Stomach smooth muscle (tissue), 2 donors: Measurements from ENCODE around the gene SCN3B.
"Not testable (repeated sequence)": the region's sequence is repeated elsewhere in the genome, so short reads cannot be mapped to it uniquely, and the experiment has no call there.

Experiments used
- H3K27ac ChIP-seq: one replicate; pipeline ENCODE4 v1.7.0; 2013; ENCODE audit warnings: mild to moderate bottlenecking, low read length, inconsistent platforms
- H3K27me3 ChIP-seq, 2 donors: one replicate each; pipeline ENCODE4 v1.7.0; 2013; ENCODE audit warnings: low read length in 2 of 2; ENCODE audit not compliant: insufficient read depth in 2 of 2, control insufficient read depth in 1 of 2
- H3K36me3 ChIP-seq, 2 donors: one replicate each; pipeline ENCODE4 v1.7.0; 2013; ENCODE audit warnings: low read length in 2 of 2; ENCODE audit not compliant: control insufficient read depth in 2 of 2, insufficient read depth in 2 of 2
- H3K4me1 ChIP-seq: one replicate; pipeline ENCODE4 v1.7.0; 2013; ENCODE audit warnings: low read length; ENCODE audit not compliant: control insufficient read depth, insufficient read depth
- H3K4me3 ChIP-seq, 2 donors: one replicate each; pipeline ENCODE4 v1.7.0; 2013; ENCODE audit warnings: low read length in 2 of 2
- H3K9ac ChIP-seq, 2 donors: one replicate each; pipeline ENCODE4 v1.7.0; 2013; ENCODE audit warnings: low read length in 2 of 2, mild to moderate bottlenecking in 1 of 2
- H3K9me3 ChIP-seq, 2 donors: one replicate each; pipeline ENCODE4 v1.7.0; 2013; ENCODE audit warnings: low read length in 2 of 2; ENCODE audit not compliant: control insufficient read depth in 2 of 2
- donor health status: healthy.
- donor health status: Pancreatic carcinoma.

SCN3B gene

DNA sequence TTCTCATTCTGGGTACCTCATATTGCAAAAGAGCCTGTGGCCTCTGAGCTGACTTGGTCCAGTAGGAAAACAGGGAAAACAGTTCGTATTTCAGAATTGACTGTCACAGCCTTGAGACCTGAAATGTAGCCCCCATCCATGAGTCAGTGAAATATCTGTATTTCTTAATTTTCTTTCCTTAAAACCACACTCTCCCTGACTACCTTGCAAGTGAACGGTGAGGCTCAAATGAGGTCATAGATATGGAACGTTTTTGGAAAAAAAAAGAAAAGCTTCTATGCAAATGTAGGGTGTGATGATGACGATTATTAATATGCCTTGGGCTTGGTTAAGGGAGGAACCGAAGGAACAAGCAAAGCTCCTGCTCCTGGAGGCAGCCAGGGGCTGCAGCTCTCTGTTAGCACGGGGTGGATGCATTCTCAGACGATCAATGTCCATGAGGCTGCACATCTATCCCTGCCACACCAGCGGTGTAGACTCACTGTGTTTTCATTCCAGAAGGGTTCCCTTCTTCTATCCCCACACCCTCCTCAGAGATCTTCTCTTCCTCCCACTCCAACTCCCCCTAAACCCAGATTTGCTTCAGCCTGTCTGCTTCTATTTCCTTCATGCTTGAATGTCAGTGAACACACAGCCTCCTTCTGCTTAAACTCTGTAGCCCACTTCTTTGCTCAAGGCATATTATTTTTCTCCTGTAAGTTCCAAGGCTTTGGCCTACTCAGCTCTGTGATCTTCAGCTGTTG lies 29.2 kb upstream of the SCN3B start:
- H3K36me3 ChIP-seq: no peaks in the 10 kb centered on the region
- no peaks in the 10 kb centered on the region for H3K9me3 ChIP-seq
- no peak overlapping the region for H3K4me3 ChIP-seq
- no peak overlapping the region for H3K9ac ChIP-seq
- no peaks in the 10 kb centered on the region for H3K4me1 ChIP-seq
- no peaks in the 10 kb centered on the region for H3K27me3 ChIP-seq
- no peak overlapping the region for H3K27ac ChIP-seq

DNA sequence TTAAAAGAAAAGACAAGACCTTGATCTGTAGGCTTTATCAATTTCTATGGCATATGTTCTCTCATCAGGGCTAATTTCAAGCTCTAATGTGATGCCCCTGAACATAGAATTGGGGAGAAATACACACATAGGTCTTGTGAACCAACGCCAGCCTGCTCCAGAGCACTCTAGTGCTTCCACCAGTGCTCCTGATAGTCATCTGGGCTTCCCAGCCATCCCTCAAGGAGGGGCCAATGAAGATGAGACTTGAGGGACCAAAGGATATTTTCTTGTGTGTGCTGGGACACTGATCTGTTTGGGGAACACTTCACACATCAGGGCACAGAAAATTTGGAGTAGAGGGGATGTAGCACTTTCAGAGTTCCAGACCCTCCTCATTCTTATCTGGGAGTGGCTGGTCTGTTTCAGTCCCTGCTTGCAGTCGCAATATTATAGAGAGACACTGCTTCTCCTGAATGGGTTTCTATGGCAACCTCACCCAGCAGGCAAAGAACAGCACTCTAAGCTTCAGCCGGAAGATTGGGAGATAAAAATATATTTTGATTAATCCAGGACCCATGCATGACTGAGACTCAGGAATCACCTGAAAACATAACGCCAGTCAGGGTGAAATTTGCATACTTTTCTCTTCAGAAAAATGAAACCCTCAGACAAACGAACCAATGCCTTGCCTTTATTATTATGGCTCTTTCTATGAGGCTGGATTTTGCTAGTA lies 28.4 kb upstream of the SCN3B start:
- no peaks in the 10 kb centered on the region for H3K9me3 ChIP-seq
- no peaks in the 10 kb centered on the region for H3K4me1 ChIP-seq
- H3K36me3 ChIP-seq: no peaks in the 10 kb centered on the region
- no peaks in the 10 kb centered on the region for H3K27me3 ChIP-seq
- H3K9ac ChIP-seq: no peak overlapping the region
- no peak overlapping the region for H3K27ac ChIP-seq
- no peak overlapping the region for H3K4me3 ChIP-seq

DNA sequence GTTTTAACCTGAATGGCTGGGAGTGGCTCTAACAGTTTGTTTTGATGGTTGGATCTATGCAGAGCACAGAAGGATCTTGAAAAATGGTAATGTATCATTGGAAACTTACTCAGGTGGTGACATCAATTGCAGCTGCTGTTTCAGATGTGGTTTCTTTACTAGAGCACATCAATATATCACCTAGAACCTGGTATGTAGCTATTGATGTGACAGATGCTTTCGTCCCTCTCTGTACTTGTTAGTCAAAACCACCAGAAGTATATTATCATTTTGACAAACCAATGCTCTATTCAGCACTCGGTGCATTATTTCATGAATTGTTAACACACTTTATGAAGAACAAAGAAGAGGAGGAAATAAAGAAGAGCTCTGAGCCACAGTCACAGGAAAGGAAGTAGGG lies 26.6 kb upstream of the SCN3B start:
- no peak overlapping the region for H3K9ac ChIP-seq
- no peak overlapping the region for H3K4me3 ChIP-seq
- no peaks in the 10 kb centered on the region for H3K9me3 ChIP-seq
- H3K27me3 ChIP-seq: no peaks in the 10 kb centered on the region
- H3K36me3 ChIP-seq: no peaks in the 10 kb centered on the region
- no peaks in the 10 kb centered on the region for H3K4me1 ChIP-seq
- no peak overlapping the region for H3K27ac ChIP-seq

DNA sequence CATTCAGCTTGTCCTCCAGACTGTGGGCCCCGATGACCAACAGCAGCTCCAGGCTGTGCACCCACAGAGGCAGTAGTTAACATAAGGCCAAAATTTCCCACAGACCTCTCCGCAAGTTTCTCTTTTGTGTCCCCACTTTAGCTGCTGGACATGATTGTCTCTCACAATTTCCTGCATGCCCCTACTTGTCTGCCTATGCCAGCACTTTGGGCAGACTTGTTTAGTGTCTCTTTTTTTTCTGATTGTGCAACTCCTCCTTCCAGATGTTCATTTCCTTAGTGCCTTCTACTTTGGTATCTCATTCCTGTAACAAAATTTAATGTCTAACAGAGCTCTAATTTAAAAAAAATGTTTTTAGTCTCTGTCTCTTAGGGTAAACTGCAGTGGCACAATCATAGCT lies 23.8 kb upstream of the SCN3B start:
- H3K4me3 ChIP-seq: no peak overlapping the region
- H3K9ac ChIP-seq: no peak overlapping the region
- H3K27ac ChIP-seq: no peak overlapping the region
- H3K4me1 ChIP-seq: no peaks in the 10 kb centered on the region
- no peaks in the 10 kb centered on the region for H3K36me3 ChIP-seq
- H3K9me3 ChIP-seq: no peaks in the 10 kb centered on the region
- no peaks in the 10 kb centered on the region for H3K27me3 ChIP-seq

- H3K36me3 ChIP-seq: no peaks in the 10 kb centered on the region
- no peak overlapping the region for H3K9ac ChIP-seq
- H3K27me3 ChIP-seq: no peaks in the 10 kb centered on the region
- no peak overlapping the region for H3K27ac ChIP-seq
- no peaks in the 10 kb centered on the region for H3K4me1 ChIP-seq
- H3K4me3 ChIP-seq: no peak overlapping the region
- H3K9me3 ChIP-seq: no peaks in the 10 kb centered on the region
Measured at GRCh38 chr11:123677510-123677909, 23.1 kb upstream of the SCN3B start.

DNA sequence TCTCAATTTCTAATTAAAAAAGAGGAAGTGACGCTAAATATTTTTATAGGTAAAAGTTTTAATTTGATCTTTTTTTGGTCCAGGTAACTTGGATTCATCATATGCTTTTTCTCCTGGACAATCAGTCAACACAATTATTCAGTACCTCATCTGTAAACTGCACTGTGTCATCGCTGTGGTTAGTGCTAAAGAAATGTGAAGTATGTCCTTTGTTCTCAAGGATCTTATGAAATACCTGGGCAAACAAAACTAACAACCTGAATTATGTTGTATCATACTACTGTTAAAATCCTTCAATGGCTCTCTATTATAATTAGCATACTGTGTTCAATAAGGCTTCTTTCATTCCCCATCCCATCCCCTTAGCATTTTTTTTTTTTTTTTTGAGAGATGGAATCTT lies 19.9 kb upstream of the SCN3B start:
- Histone ChIP-seq H3K27ac (no peak overlapping the region), H3K4me1 (no peaks in the 10 kb centered on the region), H3K27me3 (no peaks in the 10 kb centered on the region), H3K9me3 (no peaks in the 10 kb centered on the region), H3K4me3 (no peak overlapping the region), H3K36me3 (no peaks in the 10 kb centered on the region), H3K9ac (no peak overlapping the region)

DNA sequence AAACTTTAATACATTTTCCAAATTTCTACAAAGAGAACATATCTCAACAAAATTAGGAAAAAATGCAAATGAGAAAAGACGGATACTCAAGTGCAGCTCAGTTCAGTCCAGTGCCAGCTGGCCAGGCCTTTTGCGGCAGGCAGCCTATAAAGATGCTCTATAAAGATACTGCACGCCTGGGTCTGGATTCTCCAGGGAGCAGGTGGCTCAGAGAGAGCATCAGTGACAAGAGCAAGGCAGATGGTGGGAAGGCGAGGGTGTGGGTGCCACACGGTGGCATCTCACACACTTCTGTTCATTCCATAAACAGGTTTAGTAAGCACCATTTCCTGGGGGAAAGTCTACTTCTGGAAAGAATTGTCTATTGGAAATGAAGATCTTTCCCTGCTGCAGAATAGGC lies 18.1 kb upstream of the SCN3B start:
- no peak overlapping the region for H3K27ac ChIP-seq
- no peaks in the 10 kb centered on the region for H3K27me3 ChIP-seq
- H3K36me3 ChIP-seq: no peaks in the 10 kb centered on the region
- H3K4me3 ChIP-seq: no peak overlapping the region
- H3K4me1 ChIP-seq: no peaks in the 10 kb centered on the region
- H3K9ac ChIP-seq: no peak overlapping the region
- no peaks in the 10 kb centered on the region for H3K9me3 ChIP-seq

DNA sequence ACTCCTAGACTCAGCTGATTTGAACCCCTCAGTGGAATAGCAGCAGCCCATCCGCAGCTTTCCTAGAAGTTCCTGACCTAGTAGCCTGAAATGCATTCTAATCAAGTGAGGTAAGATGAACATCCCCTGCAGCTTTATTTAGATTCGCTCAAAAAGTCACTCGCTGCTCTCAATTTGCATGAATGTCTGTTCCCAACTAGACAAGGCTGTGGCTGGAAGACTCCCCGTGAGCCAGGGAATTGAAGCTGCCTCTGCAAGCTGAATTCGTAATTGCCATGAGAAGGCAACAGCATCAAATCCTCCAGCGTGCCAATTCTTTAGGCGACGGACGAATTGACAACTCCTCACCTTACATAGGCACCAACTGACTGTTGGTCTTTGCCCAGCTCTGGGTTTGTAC lies 17.1 kb upstream of the SCN3B start:
- H3K4me1 ChIP-seq: no peaks in the 10 kb centered on the region
- no peak overlapping the region for H3K27ac ChIP-seq
- no peaks in the 10 kb centered on the region for H3K36me3 ChIP-seq
- no peaks in the 10 kb centered on the region for H3K9me3 ChIP-seq
- H3K27me3 ChIP-seq: no peaks in the 10 kb centered on the region
- H3K9ac ChIP-seq: no peak overlapping the region
- no peak overlapping the region for H3K4me3 ChIP-seq

DNA sequence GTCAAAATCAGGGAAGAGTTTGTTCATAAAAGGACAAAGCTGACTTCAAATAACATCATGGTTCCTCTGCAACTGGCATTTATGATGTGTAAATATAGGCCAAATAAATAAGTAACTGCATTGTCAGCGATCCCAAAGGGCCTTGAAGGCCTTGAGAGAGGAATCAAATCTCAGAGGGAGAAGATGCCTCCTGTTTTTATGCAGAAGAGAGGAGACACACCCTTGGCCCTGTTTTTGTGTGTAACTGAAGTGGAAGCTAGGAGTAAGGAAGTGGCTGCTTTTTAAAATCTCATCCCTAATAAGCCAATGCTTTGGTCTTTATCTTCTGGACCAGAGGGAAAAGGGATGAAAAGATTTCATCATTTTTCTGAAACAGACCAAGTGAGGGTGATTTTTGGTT lies 15.7 kb upstream of the SCN3B start:
- Histone ChIP-seq H3K27ac (no peak overlapping the region), H3K9ac (no peak overlapping the region), H3K27me3 (no peaks in the 10 kb centered on the region), H3K36me3 (no peaks in the 10 kb centered on the region), H3K4me1 (no peaks in the 10 kb centered on the region), H3K4me3 (no peak overlapping the region), H3K9me3 (no peaks in the 10 kb centered on the region)

- Histone ChIP-seq H3K27ac (no peak overlapping the region), H3K4me1 (no peaks in the 10 kb centered on the region), H3K4me3 (no peak overlapping the region), H3K27me3 (peaks cover 0 to 2% of the 10 kb centered on the region in 2 donors), H3K9ac (no peak overlapping the region), H3K36me3 (no peaks in the 10 kb centered on the region), H3K9me3 (no peaks in the 10 kb centered on the region)
Measured at GRCh38 chr11:123665306-123665705, 10.9 kb upstream of the SCN3B start.

DNA sequence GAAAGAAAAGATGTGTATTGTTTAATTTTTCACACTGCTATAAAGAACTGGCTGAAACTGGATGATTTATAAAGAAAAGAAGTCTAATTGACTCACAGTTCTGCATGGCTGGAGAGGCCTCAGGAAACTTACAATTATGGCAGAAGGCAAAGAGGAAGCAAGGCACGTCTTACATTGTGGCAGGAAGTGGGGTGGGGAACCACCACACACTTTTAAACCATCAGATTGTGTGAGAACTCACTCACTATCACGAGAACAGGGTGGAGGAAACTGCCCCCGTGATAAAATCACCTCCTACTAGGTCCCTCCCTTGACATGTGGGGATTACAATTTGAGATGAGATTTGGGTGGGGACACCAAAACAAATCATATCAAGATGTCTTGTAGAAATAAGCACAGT lies 5.5 kb upstream of the SCN3B start:
- H3K4me1 ChIP-seq, H3K9me3 ChIP-seq, H3K27me3 ChIP-seq, H3K9ac ChIP-seq, H3K36me3 ChIP-seq, H3K4me3 ChIP-seq, H3K27ac ChIP-seq: not testable (repeated sequence)
